HG03103 (cell line): ENCODE data around the gene GREM1.

Experiments used
- ATAC-seq: cut with Tn5 transposase; IDR thresholded peaks from one replicate; pipeline ENCODE4 v1.9.1; 2021; ENCODE audit warnings: low read depth; ENCODE audit not compliant: unreplicated experiment

The GREM1 gene

DNA sequence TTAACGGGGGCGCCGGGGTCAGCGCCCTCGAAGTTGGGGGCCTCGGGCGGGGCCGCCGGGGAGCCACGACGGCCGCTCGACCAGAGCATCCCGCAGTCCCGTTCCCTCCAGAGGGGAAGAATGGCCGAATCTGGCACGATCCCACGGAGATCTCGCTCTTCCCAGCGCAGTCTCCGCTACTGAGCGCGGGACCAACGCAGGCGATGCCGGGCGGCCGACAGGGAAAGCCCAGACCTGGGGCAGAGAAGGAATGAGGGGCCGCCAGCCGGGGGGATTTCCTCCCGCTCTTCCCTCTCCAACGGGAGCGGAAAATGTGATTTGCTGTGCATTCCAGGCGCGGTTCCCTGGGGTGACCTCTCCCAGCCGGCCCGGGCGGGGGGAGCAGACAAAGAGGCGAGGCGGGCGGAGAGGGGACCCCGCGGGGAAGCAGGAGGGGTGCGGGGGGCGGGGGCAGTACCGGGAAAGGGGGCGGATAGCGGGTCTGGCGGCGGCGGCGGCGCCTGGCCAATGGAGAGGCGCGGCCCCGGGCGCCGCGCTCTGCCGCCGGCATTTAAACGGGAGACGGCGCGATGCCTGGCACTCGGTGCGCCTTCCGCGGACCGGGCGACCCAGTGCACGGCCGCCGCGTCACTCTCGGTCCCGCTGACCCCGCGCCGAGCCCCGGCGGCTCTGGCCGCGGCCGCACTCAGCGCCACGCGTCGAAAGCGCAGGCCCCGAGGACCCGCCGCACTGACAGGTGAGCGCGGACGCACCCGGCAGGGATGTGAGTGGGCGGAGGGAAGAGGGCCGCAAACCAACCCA lies at the start of gene GREM1:
Gene GREM1 (plus strand): TSS at position 579 of the 801 bp plus-strand sequence. CDS start 12,687 bp downstream, outside the sequence.
- no peak for ATAC-seq

DNA sequence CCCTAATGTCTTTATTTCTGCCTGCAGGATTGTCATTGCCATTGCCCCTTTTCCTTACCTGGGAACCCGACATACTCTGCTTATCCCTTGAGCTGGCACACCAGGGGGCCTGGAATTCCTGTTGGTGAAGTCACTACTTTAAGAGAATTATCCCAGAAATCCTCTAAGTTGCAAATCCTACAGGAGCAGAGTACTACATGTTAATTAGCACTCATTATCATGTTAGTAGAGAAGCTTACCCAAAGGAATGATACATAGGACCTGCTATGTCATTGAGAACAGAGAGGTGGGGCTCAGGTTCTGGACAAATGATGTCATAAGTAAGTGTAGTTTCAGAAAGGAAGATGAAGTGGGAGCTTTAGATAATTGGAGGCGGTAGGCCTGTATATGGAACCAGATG lies 48.9 kb upstream of the GREM1 start:
- ATAC-seq = no peak

DNA sequence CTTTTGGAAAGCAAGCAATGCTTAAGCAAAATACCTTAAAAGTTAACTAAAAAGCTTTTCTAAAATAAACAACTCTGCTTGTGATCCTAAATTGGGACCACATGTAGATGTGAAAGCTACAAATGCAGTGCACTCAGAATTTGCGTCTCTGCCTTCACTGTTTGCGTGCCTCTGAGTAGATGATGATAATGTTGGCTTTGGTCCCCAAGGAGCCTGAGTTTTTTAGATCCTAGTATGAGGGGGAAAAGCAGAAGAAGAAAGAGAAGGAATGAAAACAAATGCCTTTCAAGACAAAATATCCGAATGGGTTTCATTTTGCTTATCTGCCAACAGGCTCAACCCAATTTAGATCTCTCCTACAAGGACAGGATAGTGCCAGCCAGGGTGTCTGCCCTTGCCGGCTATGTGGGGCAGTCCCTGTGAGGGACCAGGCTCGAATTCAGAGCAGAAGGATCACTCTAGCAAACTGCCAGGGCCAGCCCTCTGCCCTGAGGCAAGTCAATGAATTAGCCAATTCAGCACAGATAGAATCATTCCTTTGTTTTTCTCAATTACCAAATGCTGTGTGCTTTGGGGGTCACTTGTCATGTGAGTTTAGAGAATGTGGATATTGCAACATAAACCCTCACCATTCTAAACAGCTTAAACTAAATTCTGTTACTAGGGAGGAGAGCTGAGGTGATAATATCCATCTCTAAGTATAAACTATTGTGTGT lies 47.8 kb upstream of the GREM1 start:
- no peak for ATAC-seq

DNA sequence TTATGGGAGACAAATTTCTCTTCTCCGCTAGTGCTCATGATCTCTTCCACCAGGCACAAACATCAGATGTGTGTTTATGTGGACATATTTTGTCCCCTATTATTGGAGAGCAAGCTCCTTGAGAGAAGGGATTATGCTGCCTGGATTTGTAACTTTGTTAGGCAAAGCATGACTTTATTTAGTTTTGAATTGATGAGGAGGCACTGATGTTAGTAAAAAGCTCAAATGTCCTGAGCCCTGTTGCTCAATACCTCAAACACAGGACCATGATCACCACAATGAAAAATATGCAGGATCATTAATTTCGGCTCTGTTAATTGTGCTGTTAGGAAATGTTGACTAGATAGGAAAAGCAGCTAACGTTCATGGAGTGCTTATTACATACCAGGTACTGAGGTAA lies 47.2 kb upstream of the GREM1 start:
- no peak for ATAC-seq

DNA sequence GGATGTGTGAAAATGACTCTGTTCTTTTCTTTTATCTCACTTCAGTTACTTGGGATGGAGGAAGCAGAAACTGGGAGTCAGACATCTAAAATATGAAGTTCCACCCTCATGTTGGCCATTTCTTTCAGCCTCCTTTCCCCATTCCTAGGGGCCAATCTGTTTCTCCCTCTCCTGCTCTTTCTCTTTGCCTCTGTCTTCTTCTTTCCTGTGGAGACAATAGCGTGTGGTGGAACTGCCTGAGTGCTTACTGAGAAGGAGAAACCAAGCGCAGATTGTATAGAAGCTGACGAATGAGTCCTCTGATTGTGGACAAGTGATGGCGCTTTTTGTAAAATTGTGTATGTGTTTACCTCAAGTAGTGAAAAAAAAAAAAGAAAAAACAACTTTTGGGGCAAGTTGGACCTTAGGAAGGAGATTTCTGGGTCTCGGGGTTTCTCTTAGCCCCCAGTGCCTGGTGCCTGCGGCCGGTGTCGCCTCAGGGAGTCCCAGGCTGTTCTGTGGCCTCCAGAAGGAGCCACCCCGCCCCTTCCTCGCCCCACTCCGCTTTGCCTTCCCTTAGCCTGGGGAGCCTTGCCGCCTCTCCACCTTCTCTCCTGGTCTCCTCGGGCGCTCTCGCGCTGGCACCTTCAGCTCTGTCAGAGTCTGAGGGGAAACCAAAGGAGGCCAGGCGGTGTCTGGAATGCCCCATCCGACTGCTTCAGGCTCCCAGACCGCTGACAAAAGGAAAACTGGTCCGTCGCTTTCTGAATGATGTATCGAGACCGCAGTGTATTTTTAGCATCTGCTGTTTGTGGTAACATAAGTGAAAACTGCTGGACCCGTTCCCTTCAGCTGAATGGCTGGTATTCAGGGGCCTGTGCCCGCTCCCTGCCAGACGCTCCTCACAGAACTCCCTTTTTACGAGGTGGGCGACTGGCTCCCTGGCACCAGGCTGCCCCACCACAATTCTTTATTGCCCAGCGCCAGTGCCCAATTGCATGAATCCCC lies 46.2 kb upstream of the GREM1 start:
- ATAC-seq = no peak

DNA sequence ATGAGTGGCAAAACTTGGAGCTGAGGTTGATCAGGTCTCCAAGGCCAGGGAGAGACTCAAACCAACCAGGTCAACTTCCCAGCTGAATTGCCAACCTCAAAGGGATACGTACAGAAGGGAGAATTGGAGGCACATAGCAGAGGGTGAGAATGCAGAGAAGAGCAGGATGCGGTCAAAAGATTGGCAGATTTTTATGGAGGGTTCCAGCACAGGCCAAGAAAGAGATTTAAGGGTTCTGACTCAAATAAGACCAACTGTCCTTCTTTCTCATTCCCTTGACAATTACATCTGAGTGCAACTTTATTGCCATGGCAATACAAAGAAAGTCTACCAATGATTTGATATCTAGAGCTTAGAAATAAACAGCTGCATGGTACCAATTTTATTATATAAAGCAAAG lies 43.1 kb upstream of the GREM1 start:
- no peak for ATAC-seq

DNA sequence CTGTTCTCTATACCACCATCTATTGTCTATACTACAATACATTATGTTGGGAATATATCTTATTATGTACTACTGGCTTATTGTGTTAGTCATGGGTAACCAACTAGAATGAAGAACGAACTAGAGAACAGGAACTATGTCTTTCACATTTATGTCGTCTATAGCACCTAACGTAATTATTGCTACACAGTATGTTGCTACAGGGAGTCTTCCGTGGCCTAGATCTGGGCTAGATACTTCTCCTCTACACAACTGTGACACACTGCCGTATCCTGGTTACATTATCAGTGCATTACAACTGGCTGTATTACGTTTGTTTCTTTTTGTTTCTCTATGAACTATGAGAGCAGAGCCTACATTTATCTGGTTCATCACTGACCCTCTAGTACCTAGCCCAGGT lies 42.3 kb upstream of the GREM1 start:
- no peak for ATAC-seq

DNA sequence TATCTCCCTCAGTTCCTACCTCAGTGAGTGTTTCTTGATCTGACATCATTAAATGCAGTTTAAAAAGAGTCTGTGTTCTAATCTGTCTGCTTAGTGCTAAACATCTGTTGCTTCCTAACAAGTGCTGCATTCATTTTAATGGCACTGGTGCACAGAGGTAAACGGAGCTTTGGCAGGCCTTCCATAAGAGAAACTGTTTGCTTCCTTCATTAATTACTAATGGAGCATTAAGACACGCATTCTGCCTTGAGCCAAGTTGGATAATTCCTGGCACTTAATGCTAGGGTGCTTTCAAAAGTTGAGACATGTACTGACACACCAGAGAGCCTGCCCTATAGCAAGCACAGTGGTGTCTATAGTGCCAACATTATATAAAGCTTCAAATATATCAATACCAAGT lies 41.6 kb upstream of the GREM1 start:
- ATAC-seq = no peak

DNA sequence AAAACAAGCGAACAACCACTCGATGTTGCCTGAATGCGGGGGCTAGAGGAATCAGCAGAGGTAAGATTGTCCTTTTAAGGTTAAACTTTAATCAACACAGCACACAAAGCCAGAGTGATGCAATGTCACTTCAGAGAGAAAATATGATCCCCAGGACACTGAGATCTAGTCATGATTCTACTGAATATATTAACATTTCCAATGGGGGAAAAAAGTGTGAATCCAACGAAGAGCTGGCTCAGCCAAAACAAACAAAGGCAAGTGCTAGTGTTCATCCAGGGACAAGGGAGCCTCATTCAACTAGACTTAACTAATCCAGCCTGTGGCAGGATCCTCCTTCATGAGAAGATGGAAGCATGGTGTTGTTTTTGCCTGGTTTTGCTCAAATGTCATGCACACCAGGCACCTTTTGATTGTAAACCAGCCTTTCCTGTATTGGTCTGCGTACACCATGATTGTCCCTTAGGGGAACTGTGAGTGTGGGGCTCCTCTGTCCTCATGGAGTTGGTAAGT lies 40.5 kb upstream of the GREM1 start:
- no peak for ATAC-seq

DNA sequence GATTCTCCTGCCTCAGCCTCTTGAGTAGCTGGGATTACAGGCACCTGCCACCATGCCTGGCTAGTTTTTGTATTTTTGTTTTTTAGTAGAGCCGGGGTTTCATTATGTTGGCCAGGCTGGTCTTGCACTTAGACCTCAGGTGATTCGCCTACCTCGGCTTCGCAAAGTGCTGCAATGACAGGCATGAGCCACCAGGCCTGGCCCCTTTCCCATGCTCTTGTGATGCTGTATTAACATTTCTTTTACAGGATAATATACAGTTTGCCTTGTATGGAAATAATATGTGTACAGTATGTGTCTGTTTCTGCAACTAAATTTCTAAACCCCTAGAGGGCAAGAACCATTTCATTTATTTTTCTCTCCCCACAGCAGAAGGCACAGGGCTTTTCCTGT lies 38.5 kb upstream of the GREM1 start:
- no peak for ATAC-seq

DNA sequence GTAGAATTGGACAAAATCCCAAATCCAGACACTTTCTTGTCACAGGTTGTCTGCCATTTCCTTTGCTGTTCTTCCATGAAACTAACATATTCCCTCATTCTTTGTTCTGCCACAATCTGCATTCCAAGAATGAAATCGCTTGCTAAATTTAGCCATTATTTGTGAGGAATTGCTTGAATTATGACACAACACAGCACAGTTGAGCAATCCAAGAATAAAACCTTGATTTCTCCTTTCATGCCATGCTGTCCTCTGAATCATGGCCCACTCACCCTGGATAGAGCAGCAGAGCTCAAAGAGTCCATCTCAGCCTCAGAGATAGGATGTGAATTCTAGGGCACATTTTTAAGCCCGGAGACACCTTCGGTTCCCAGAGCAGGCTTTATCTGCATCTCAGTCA lies 35.2 kb upstream of the GREM1 start:
- ATAC-seq = no peak

DNA sequence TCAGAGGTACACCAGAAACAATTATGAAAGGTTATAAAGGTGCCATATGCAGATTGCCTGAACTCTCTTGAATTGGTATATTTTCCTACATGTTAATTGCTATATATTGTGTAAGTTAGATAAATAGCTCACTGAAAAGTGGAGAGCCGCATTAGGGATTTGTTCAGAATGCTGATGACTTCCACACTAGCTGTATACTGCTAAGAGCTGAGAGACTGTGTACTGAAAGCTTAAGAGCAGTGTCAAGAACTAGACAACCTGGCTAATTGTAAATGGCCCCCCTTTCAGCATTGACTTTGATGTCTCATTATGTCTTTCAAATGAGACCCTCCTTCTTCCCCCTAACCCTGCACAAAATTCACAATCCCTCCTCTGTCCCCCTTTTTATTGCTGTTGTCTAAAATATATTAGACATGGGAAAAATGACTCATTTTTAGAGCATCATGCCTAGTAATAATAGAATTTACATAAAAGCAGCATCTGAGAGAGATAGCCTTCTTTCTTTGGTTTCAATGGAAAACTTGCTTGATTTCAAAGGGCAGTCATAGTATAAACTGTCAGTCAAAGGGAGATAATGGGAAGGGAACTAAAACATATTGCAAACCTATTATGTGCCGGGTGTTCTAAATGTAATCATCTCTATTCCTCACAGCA lies 34.7 kb upstream of the GREM1 start:
- ATAC-seq = no peak

DNA sequence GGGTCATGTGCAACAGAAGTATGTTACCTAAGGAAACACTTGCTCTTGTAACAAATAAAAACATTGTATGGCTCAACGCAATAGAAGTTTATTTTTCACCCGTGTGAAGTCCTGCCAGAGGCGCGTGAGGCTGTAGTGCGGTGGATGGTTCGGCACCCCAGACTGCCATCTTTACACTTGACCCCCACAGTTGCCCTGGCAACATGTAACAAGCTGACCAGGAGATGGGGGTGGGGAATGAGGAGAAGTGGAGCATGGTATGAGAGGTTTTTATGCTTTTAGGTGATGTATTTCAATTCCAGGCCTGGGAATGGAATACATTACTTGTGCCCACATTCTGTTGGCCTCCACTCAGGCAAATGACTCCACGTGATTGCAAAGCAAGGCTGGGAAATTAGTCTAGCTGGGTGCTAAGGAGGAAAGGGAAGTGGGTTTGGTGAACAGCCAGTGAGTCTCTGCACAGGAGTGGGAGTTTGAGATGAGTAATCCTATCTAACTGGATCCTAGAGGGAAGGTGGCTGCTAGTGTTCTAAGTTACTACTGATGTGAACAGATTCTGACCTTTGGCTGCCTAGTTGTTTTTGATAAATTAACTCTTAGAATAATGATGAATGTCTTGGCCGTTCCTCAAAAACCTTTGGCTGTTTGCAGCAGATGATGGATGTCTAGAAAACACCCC lies 33.8 kb upstream of the GREM1 start:
- no peak for ATAC-seq

DNA sequence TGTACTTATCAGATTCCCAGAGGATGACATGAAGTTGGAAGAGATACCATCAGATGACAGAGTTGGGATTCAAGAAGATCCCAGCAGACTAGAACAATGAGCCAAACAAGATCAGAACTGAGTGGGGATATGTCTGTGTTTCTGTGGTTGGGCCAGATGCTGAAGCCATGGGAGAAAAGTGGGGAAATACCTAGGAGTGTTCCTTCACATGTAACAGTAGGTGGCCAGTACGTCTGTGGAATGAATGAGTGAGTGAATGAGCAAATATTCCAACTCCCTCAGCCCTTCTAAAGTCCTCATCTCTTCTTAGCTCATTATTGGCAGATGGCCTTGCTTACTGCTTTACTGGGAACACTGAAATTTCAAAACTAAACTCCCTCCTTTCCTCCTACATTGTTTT lies 32.2 kb upstream of the GREM1 start:
- ATAC-seq = no peak

DNA sequence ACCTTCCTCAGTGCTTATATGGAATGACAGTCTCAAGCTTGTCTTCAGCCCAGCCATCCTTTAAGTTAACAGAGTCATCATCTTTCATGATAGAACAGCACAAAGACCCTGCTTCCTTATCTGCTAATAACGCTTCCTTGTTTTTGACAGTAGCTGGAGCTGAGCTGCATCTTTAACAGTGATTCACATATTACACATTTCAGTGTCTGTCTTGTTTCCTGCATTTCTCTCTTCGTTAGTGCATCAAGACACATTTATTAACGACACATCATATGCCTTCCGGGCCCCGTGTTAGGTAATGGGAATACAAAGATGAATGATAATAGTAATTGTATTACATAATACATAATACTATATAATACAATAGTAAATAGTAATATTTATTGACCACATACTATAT lies 30.2 kb upstream of the GREM1 start:
- no peak for ATAC-seq

DNA sequence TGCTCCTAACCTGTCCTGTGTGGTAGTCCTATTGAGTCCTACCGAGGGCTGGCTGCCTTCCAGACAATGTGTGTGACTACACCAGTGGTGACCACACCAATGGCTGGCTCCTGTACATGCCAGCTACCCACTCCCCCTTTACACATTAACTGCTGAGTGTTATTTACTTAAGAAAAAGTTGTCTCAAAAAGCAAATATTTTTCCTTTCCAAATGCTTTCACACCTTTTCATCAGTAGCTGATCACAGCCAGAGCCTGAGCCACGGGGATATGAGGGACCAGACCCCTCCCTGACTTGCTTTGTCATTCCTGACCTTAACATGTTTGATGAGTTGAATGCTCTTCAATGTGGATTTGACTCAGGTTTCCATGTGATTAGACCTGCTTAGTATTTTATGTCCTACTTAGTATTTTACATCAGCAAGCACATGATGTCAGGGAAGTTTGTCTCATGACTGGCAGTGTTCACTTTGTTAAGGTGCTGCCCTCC lies 29.6 kb upstream of the GREM1 start:
- no peak for ATAC-seq

DNA sequence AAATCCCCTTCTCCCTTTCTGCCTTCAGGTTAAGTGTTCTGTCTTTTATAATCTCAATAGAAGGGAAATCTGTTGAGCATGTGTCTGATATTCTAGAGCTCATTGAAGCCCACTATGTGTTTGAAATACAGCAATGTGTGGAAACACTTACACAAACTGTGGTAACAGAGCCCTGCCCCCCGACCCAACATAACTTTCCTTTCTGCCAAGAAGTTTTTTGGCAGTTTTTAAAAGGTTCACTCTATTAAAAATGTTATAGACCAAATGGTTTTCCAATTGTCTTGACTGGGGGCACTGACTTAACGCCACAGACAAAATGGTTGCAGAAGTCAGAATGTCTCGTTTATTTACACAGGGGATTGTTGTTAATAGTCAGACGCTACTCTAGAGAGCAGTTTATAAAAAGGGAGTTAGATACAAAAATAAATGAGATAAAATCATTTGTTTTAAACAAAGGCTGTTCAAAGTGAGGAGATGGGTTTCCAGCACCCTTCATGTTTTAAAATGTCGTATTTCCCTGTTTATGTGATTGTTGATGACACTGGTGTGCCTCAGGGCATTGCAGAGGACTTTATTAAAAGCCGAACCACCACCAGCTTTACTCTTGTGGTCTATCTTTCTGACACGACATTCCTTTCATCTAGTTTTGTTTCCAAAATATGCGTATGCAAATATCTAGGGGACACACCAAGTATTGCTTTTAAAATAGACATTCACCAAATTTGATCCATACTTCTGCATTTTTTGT lies 26.7 kb upstream of the GREM1 start:
- no peak for ATAC-seq

DNA sequence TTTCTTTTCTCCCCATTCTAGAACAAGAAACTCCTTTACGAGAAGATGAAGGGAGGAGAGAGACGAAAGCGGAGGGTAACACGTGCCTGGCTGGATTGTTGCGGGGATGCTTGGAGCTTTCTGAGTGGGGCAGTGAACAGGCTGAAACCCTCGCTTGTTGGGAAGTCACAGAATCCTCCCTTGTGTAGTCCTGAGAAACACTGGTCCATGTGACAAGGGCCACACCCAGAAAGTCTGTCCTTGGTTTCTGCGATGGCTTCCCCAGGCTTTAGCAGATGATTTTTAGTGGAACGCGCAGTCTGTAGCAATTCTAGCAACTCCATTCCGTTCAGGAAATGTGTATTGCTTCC lies 26.1 kb upstream of the GREM1 start:
- no peak for ATAC-seq

DNA sequence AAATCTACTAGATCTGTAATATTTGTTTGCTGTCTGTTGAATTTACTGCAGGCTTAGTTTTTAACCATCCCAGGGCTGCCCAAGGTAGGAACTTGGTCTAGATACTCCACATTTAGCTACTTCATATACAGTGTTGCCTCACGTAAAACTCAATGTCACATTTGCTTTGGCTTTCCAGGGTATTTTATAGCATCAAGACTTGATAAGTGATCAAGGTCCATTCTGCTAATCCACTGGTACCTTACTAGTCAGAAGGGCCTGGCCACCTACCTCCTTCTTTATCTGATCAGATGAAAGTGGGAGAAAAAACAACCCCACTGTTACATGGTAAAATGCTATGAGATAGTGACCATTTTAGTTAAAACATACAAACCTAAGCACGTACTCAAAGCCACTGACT lies 25.5 kb upstream of the GREM1 start:
- no peak for ATAC-seq
